Stimulated activated CD4-positive, alpha-beta T cell treated with anti-CD3 and anti-CD28 coated beads, Interleukin-1b, Interleukin-23, amount 100 ng/mL, for 24 hours (primary cell): Measurements from ENCODE around the gene TUBB1.
A peak's percentile ranks its signal among the peaks of the same experiment; 100 is the strongest.
"Not testable (repeated sequence)": the region's sequence is repeated elsewhere in the genome, so short reads cannot be mapped to it uniquely, and the experiment has no call there.

ENCODE experiments used
- DNase-seq, 4 experiments: peaks; one replicate each; pipeline ENCODE4 v3.0.0-alpha.2; 2020; ENCODE audit warnings: low read depth in 4 of 4, low spot score in 1 of 4

Gene TUBB1

GRCh38 chr20:59019217-59019616 is at the start of gene TUBB1:
TUBB1 (plus strand) TSS chr20:59019429; CDS start chr20:59019523, 94 bp downstream.
- DNase-seq: no peak

- no peak for DNase-seq
Observed at GRCh38 chr20:58969439-58969838, 49.8 kb upstream of the TUBB1 start.

- no peak for DNase-seq
Observed at GRCh38 chr20:58970146-58970545, 49.1 kb upstream of the TUBB1 start.

GRCh38 chr20:58971429-58971828 is 47.8 kb upstream of the TUBB1 start:
- DNase-seq: no peak

GRCh38 chr20:58973179-58973578 is 46.0 kb upstream of the TUBB1 start:
- no peak for DNase-seq

- no peak for DNase-seq
Observed at GRCh38 chr20:58973866-58974265, 45.4 kb upstream of the TUBB1 start.

- no peak for DNase-seq
Observed at GRCh38 chr20:58975353-58975752, 43.9 kb upstream of the TUBB1 start.

GRCh38 chr20:58976061-58976730 is 43.0 kb upstream of the TUBB1 start:
- no peak for DNase-seq

GRCh38 chr20:58978351-58979190 is 40.7 kb upstream of the TUBB1 start:
- DNase-seq: no peak

GRCh38 chr20:58980711-58981627 is 38.3 kb upstream of the TUBB1 start, which contains the start of gene NELFCD:
NELFCD (plus strand) TSS chr20:58981256; CDS start chr20:58981310, 54 bp downstream.
- peak; percentile 70 to 91 (median 82) for DNase-seq

GRCh38 chr20:58981628-58982364 is 37.4 kb upstream of the TUBB1 start:
- no peak for DNase-seq

- no peak for DNase-seq
Observed at GRCh38 chr20:58982406-58983114, 36.7 kb upstream of the TUBB1 start.

GRCh38 chr20:58983115-58983468 is 36.1 kb upstream of the TUBB1 start:
- DNase-seq: not testable (repeated sequence)

GRCh38 chr20:58984691-58985090 is 34.5 kb upstream of the TUBB1 start:
- no peak for DNase-seq

GRCh38 chr20:58985656-58986055 is 33.6 kb upstream of the TUBB1 start:
- no peak for DNase-seq

GRCh38 chr20:58986286-58986967 is 32.8 kb upstream of the TUBB1 start:
- DNase-seq: no peak

- DNase-seq: no peak
Observed at GRCh38 chr20:58986968-58987517, 32.2 kb upstream of the TUBB1 start.

GRCh38 chr20:58987790-58988564 is 31.3 kb upstream of the TUBB1 start:
- no peak for DNase-seq

- DNase-seq: no peak
Observed at GRCh38 chr20:58988565-58988882, 30.7 kb upstream of the TUBB1 start.
